HepG2 (cell line): ENCODE results near the gene FAM13B.

ENCODE experiments used
- ATRX ChIP-seq: sonication (generic); formaldehyde crosslinking; IDR thresholded peaks from 2 replicates; pipeline ENCODE4 v1.4.0; 2020; ENCODE audit warnings: missing genetic modification reagents, borderline replicate concordance
- CEBPB ChIP-seq: IDR thresholded peaks from 2 replicates; pipeline ENCODE4 v1.6.1; 2011; ENCODE audit warnings: low read depth, low read length, improper control_type of control experiment, borderline replicate concordance
- EZH2 ChIP-seq: conservative IDR thresholded peaks from 2 replicates; pipeline ENCODE4 v1.6.1; 2012; ENCODE audit warnings: mild to moderate bottlenecking, low read depth, low read length, moderate library complexity
- GTF3A ChIP-seq: sonication (generic); formaldehyde crosslinking; conservative IDR thresholded peaks from 2 replicates; pipeline ENCODE4 v1.4.0; 2020; ENCODE audit warnings: mild to moderate bottlenecking, missing genetic modification reagents
- ISX ChIP-seq: sonication (generic); formaldehyde crosslinking; conservative IDR thresholded peaks from 2 replicates; pipeline ENCODE4 v1.5.0; 2020; ENCODE audit warnings: missing genetic modification reagents
- MAFK ChIP-seq, 2 experiments: IDR thresholded peaks in 1 of 2; conservative IDR thresholded peaks in 1 of 2; 2 replicates each; pipeline ENCODE4 v1.6.1; 2011; ENCODE audit warnings: improper control_type of control experiment in 2 of 2, low read length in 2 of 2
- NR2C2 ChIP-seq: sonication (generic); formaldehyde crosslinking; IDR thresholded peaks from 2 replicates; pipeline ENCODE4 v1.4.0; 2020; ENCODE audit warnings: missing genetic modification reagents, mild to moderate bottlenecking, moderate library complexity, borderline replicate concordance
- SNRNP70 ChIP-seq: fragments of 200-400 bp; formaldehyde crosslinking; IDR thresholded peaks from 2 replicates; pipeline ENCODE4 v1.6.1; 2017; ENCODE audit warnings: mild to moderate bottlenecking, low read depth, low read length, moderate library complexity
- ZNF138 ChIP-seq: sonication (generic); formaldehyde crosslinking; IDR thresholded peaks from 2 replicates; pipeline ENCODE4 v1.5.0; 2020; ENCODE audit warnings: mild to moderate bottlenecking, low read depth, missing genetic modification reagents
- TF ChIP-seq, protein P1 (sequence below): IDR thresholded peaks from 2 replicates; pipeline ENCODE4 v1.6.1; 2012; ENCODE audit warnings: inconsistent platforms

DNA sequence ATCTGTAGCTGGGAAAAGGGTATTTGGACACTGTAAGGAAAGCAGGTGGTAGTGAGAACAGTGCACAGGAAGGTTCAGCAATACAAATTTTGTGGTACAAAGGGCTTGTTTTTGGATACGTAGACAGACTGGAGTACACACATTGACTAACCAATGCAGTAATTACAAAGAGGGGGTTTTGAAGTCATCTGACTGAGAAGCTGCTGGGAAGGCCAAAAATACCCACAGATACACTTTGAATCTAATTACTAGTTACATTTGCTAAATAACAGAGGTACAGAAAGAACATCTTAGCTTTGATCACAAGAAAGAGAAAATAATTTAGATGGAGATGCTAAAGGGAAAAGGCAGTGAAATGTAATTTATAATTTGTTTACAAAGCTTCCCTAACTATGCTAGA, 97.7 kb downstream of the FAM13B start:
- TF ChIP-seq, protein P1, sequence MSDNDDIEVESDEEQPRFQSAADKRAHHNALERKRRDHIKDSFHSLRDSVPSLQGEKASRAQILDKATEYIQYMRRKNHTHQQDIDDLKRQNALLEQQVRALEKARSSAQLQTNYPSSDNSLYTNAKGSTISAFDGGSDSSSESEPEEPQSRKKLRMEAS: no peak
- no peak for TF ChIP-seq SNRNP70
- TF ChIP-seq CEBPB: no peak
- no peak for TF ChIP-seq ATRX (CRISPR knock-in tag)
- no peak for TF ChIP-seq ZNF138 (CRISPR knock-in tag)
- no peak for TF ChIP-seq MAFK (conservative IDR thresholded peaks at IDR 0.05 in 1 of 2, IDR thresholded peaks at IDR 0.05 in 1 of 2; ENCODE audit: low read length in 2 of 2)
- no peak for TF ChIP-seq NR2C2 (CRISPR knock-in tag)
- TF ChIP-seq GTF3A (CRISPR knock-in tag): no peak
- no peak for TF ChIP-seq EZH2
- TF ChIP-seq ISX (CRISPR knock-in tag): no peak
